HEK293 (cell line): ENCODE measurements around the gene COMMD7.
"Not testable (repeated sequence)": the region's sequence is repeated elsewhere in the genome, so short reads cannot be mapped to it uniquely, and the experiment has no call there.

Experiments
- CTCF ChIA-PET: fragments of 350-600 bp; formaldehyde crosslinking; extraction: SDS; loops from one replicate; lab custom pipeline; 2021; ENCODE audit warnings: antibody characterized with exemption; lab: Yijun Ruan, JAX
- POLR2A ChIA-PET: fragments of 300-600 bp; formaldehyde crosslinking; extraction: SDS; loops from one replicate; lab custom pipeline; 2020; ENCODE audit warnings: antibody characterized with exemption, inconsistent platforms; lab: Yijun Ruan, JAX
- H3K27ac ChIP-seq: fragments of 200-500 bp; sonication (Bioruptor generic); 2 replicates; pipeline ENCODE4 v1.5.1; 2014; ENCODE audit warnings: low read depth, low read length, control low read depth, inconsistent platforms; ENCODE audit errors: extremely low read depth
- H3K36me3 ChIP-seq, 2 experiments: fragments of 200-500 bp in 1 of 2; sonication (Bioruptor generic) in 1 of 2; 1 replicate in 1 of 2; 2 replicates in 1 of 2; pipeline ENCODE4 v1.5.1; 2014 to 2017; ENCODE audit warnings: inconsistent platforms in 2 of 2, low read length in 2 of 2; ENCODE audit not compliant: control insufficient read depth in 2 of 2, insufficient read depth in 1 of 2
- H3K4me1 ChIP-seq: fragments of 200-500 bp; sonication (Bioruptor generic); 2 replicates; pipeline ENCODE4 v1.5.1; 2014; ENCODE audit warnings: mild to moderate bottlenecking, low read length, inconsistent platforms; ENCODE audit not compliant: control insufficient read depth, insufficient read depth
- H3K4me3 ChIP-seq: 2 replicates; pipeline ENCODE4 v1.5.1; 2011; ENCODE audit warnings: low read depth, mild to moderate bottlenecking, control low read depth, low read length, moderate library complexity
- H3K9me3 ChIP-seq: fragments of 200-500 bp; sonication (Bioruptor generic); 2 replicates; pipeline ENCODE4 v1.5.1; 2014; ENCODE audit warnings: low read depth, low read length, inconsistent platforms; ENCODE audit not compliant: control insufficient read depth, insufficient read depth
- GLI4 ChIP-seq: fragments of 450-650 bp; formaldehyde crosslinking; IDR thresholded peaks from 2 replicates; pipeline ENCODE4 v1.5.1; 2016; ENCODE audit warnings: missing biosample characterization, missing genetic modification characterization
- HOXD13 ChIP-seq: sonication (generic); formaldehyde crosslinking; IDR thresholded peaks from 2 replicates; pipeline ENCODE4 v1.8.0; 2022; ENCODE audit warnings: missing genetic modification reagents, borderline replicate concordance
- KLF9 ChIP-seq: fragments of 450-650 bp; formaldehyde crosslinking; IDR thresholded peaks from 2 replicates; pipeline ENCODE4 v1.5.1; 2016; ENCODE audit warnings: missing biosample characterization, missing genetic modification characterization, low read depth
- PBX3 ChIP-seq: sonication (generic); formaldehyde crosslinking; IDR thresholded peaks from 2 replicates; pipeline ENCODE4 v1.8.1; 2022; ENCODE audit warnings: mild to moderate bottlenecking, moderate library complexity, missing genetic modification reagents
- SP7 ChIP-seq: fragments of 450-650 bp; formaldehyde crosslinking; IDR thresholded peaks from 2 replicates; pipeline ENCODE4 v1.5.1; 2016; ENCODE audit warnings: missing biosample characterization, missing genetic modification characterization
- TRIM28 ChIP-seq: IDR thresholded peaks from 2 replicates; pipeline ENCODE4 v1.6.1; 2011; ENCODE audit warnings: low read length, control low read depth, borderline replicate concordance
- ZBTB48 ChIP-seq: fragments of 450-650 bp; formaldehyde crosslinking; IDR thresholded peaks from 2 replicates; pipeline ENCODE4 v1.5.1; 2016; ENCODE audit warnings: missing biosample characterization, missing genetic modification characterization
- ZBTB49 ChIP-seq: fragments of 450-650 bp; formaldehyde crosslinking; IDR thresholded peaks from 2 replicates; pipeline ENCODE4 v1.5.1; 2016; ENCODE audit warnings: missing biosample characterization, missing genetic modification characterization, low read depth
- ZNF10 ChIP-seq: fragments of 450-650 bp; formaldehyde crosslinking; IDR thresholded peaks from 2 replicates; pipeline ENCODE4 v1.5.1; 2017; ENCODE audit warnings: missing biosample characterization, missing genetic modification characterization
- ZNF121 ChIP-seq: fragments of 450-650 bp; formaldehyde crosslinking; IDR thresholded peaks from 2 replicates; pipeline ENCODE4 v1.5.1; 2016; ENCODE audit warnings: missing biosample characterization, missing genetic modification characterization
- ZNF132 ChIP-seq: fragments of 450-650 bp; formaldehyde crosslinking; IDR thresholded peaks from 2 replicates; pipeline ENCODE4 v1.5.1; 2017; ENCODE audit warnings: missing biosample characterization, missing genetic modification characterization, borderline replicate concordance
- ZNF148 ChIP-seq: fragments of 450-650 bp; formaldehyde crosslinking; IDR thresholded peaks from 2 replicates; pipeline ENCODE4 v1.5.0; 2017; ENCODE audit warnings: missing biosample characterization, missing genetic modification characterization, borderline replicate concordance
- ZNF157 ChIP-seq: fragments of 450-650 bp; formaldehyde crosslinking; IDR thresholded peaks from 2 replicates; pipeline ENCODE4 v1.5.1; 2016; ENCODE audit warnings: missing biosample characterization, missing genetic modification characterization
- ZNF354C ChIP-seq: fragments of 450-650 bp; formaldehyde crosslinking; IDR thresholded peaks from 2 replicates; pipeline ENCODE4 v1.5.1; 2016; ENCODE audit warnings: missing biosample characterization, missing genetic modification characterization, low read depth, borderline replicate concordance
- ZNF639 ChIP-seq: fragments of 450-650 bp; formaldehyde crosslinking; IDR thresholded peaks from 2 replicates; pipeline ENCODE4 v1.5.1; 2016; ENCODE audit warnings: missing biosample characterization, missing genetic modification characterization
- ZNF704 ChIP-seq: fragments of 450-650 bp; formaldehyde crosslinking; IDR thresholded peaks from 2 replicates; pipeline ENCODE4 v1.5.1; 2016; ENCODE audit warnings: missing biosample characterization, missing genetic modification characterization
- ZNF785 ChIP-seq: fragments of 450-650 bp; formaldehyde crosslinking; IDR thresholded peaks from 2 replicates; pipeline ENCODE4 v1.5.1; 2016; ENCODE audit warnings: missing biosample characterization, missing genetic modification characterization
- ZSCAN16 ChIP-seq: fragments of 450-650 bp; formaldehyde crosslinking; IDR thresholded peaks from 2 replicates; pipeline ENCODE4 v1.5.1; 2016; ENCODE audit warnings: missing biosample characterization, missing genetic modification characterization
- ZSCAN30 ChIP-seq: fragments of 450-650 bp; IDR thresholded peaks from 2 replicates; pipeline ENCODE4 v1.5.1; 2018; ENCODE audit warnings: missing biosample characterization, mild to moderate bottlenecking, missing genetic modification characterization, moderate library complexity

The COMMD7 gene

GRCh38 chr20:32697608-32698007, 45.7 kb downstream of the COMMD7 start (continued):
- TF ChIP-seq ZBTB49 (no peak), ZNF148 (no peak), ZBTB48 (tag by site-specific recombination) (no peak), TRIM28 (no peak), ZNF132 (tag by site-specific recombination) (no peak)
- TF ChIP-seq, all 188 proteins: peak for 0

GRCh38 chr20:32695089-32695488, 48.2 kb downstream of the COMMD7 start:
- Histone ChIP-seq H3K4me1 (peaks cover 4% of the 10 kb centered on the region; the same call in 1 of the 2 replicates), H3K4me3 (no peak overlapping the region), H3K9me3 (no peaks in the 10 kb centered on the region), H3K36me3 (no peaks in the 10 kb centered on the region; a peak in 1 of 3 replicates), H3K27ac (no peak overlapping the region)
- CTCF ChIA-PET, result no interaction called here
- POLR2A ChIA-PET, result no interaction called here
- TF ChIP-seq ZNF639 (tag by site-specific recombination) (no peak), ZNF121 (no peak), ZNF10 (no peak)

- POLR2A ChIA-PET, CTCF ChIA-PET, H3K4me1 ChIP-seq, H3K9me3 ChIP-seq, H3K4me3 ChIP-seq, H3K36me3 ChIP-seq, H3K27ac ChIP-seq: not testable (repeated sequence)
Observed at GRCh38 chr20:32688966-32689365, 54.3 kb downstream of the COMMD7 start.

GRCh38 chr20:32687180-32687532, 56.1 kb downstream of the COMMD7 start:
- ChIA-PET POLR2A (no interaction called here), CTCF (no interaction called here)
- Histone ChIP-seq H3K4me3 (no peak overlapping the region), H3K9me3 (no peaks in the 10 kb centered on the region), H3K4me1 (no peaks in the 10 kb centered on the region), H3K27ac (no peak overlapping the region), H3K36me3 (no peaks in the 10 kb centered on the region)
- TF ChIP-seq PBX3 (CRISPR knock-in tag) (no peak), ZSCAN30 (no peak), KLF9 (tag by site-specific recombination) (no peak), ZNF785 (tag by site-specific recombination) (no peak), ZNF354C (tag by site-specific recombination) (no peak), SP7 (no peak), ZNF704 (no peak), GLI4 (tag by site-specific recombination) (no peak), ZNF157 (tag by site-specific recombination) (no peak), HOXD13 (CRISPR knock-in tag) (no peak), ZSCAN16 (tag by site-specific recombination) (no peak)
